HG02943 (cell line): ENCODE measurements around the gene HORMAD2.

Experiments used
- ATAC-seq: cut with Tn5 transposase; IDR thresholded peaks from one replicate; pipeline ENCODE4 v1.9.1; 2021; ENCODE audit warnings: mild to moderate bottlenecking, low read depth, moderate library complexity; ENCODE audit not compliant: unreplicated experiment

Gene HORMAD2

GRCh38 chr22:30222321-30222720 is 142.1 kb downstream of the HORMAD2 start:
- no peak for ATAC-seq

DNA sequence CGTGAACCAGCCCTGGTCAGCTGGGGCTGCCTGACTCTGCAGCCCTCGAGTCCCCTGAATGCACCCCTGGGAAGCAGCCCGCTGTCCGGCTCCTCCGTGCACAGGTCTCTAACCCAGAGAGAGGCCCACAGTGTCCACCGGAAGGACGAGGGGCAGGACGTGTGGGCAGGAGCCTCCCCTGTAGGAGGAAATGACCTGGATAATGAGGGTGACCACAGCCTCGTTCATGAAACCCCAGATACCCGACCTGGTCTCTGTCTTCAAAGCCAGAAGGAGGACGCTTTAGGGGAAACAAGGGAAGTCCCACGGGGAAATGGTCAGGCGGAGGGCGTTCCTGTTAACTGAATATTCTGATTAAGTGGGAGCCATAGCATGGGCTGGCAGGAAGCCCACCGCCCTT is 143.0 kb downstream of the HORMAD2 start:
- ATAC-seq: no peak

DNA sequence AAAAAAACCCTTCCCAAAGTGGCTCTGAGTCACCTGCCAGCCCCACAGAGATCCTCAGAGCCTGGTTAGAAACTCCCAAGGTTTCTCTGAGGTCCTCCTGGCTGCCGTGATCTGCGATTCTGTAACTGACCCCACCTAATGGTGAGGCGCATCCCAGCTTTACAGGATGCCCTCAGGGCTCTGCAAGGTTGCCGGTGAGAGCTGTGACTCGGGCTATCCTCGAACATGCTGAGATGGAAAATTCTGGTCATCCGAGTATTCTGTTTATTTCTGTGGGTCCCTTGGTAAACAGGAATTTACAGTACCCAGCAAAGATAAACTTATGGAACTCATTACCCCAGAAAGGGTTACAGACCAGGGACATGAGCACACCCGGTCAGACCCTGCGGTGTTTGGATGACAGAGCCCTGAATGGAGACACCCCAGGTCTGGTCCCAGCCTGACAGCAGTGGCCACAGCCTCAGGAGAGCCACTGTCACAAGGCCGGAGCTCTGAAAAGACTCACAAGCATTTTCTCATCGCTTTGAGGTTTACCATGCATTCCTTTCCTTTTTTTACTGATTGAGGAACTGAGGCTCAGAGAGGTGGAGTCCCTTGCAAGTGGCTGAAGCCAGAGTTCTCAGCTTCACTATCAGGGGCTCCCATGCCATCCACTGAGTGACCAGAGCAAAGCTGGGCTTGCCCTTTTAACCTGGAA is 144.0 kb downstream of the HORMAD2 start:
- ATAC-seq: no peak

GRCh38 chr22:30225220-30225927 is 145.1 kb downstream of the HORMAD2 start:
- ATAC-seq: no peak

DNA sequence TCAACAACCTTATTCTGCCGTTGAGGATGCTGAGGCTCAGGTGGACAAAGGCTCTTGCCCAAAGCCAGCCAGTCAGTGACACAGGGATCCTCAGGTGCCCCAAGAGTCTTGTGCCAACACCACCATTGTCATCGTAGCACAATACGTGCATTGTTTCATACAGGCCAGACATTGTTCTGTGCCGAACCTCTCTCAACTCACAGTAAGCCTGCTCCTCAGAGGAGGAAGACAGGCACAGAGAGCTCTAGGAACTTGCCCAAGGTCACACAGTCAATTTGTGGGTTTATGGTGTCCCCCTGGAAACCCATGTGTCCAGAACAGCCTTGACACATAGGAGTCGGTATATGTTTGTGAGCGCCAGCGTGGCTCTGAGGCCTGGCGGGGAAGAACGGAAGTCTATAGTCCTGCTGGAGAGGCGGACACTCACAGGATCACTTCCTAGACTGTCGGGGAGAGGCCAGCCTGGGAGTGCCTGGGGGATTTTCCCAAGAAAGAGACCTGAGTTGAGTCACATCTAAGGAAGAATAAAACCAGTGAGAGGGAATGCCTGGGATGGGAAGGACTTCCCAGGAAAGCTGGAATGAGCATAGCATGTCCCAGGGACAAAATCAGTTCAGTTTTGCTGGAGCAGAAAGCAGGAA is 146.0 kb downstream of the HORMAD2 start:
- ATAC-seq: no peak
